Keratinocyte (primary cell): ENCODE measurements around the gene ECSCR.

Experiments used
- EZH2 ChIP-seq: IDR thresholded peaks from one replicate; pipeline ENCODE4 v1.6.1; 2012; ENCODE audit warnings: inconsistent platforms, mild to moderate bottlenecking, low read length, moderate library complexity
- TF ChIP-seq, protein P1 (sequence below), 3 experiments: IDR thresholded peaks in 1 of 3; conservative IDR thresholded peaks in 1 of 3; optimal IDR thresholded peaks in 1 of 3; 2 replicates in 2 of 3; 3 replicates in 1 of 3; pipeline versions ENCODE3 to v1.5.1; 2011; ENCODE audit warnings: low read length in 3 of 3, mild to moderate bottlenecking in 3 of 3, moderate library complexity in 2 of 3, control low read depth in 1 of 3, inconsistent platforms in 1 of 3; ENCODE audit not compliant: insufficient read depth in 2 of 3; ENCODE audit errors: extremely low read depth in 1 of 3

DNA sequence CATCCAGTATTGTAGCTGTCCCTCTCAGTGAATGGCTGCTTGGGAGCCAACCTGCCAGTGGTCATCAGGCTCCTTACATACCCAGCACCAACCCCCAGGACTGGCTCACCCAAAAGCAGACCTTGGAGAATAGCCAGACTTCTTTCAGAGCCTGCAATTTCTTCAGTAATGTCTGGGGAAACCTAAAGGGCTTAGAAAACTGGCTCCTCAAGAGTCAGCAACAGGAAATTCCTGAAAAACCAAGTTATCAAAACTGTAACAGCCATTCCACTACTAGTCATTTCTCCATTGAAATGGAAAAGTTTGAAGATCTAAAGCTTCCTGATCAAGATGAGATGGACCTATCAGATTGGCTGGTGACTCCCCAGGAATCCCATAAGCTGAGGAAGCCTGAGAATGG is 32.3 kb upstream of the ECSCR start:
- TF ChIP-seq, protein P1, sequence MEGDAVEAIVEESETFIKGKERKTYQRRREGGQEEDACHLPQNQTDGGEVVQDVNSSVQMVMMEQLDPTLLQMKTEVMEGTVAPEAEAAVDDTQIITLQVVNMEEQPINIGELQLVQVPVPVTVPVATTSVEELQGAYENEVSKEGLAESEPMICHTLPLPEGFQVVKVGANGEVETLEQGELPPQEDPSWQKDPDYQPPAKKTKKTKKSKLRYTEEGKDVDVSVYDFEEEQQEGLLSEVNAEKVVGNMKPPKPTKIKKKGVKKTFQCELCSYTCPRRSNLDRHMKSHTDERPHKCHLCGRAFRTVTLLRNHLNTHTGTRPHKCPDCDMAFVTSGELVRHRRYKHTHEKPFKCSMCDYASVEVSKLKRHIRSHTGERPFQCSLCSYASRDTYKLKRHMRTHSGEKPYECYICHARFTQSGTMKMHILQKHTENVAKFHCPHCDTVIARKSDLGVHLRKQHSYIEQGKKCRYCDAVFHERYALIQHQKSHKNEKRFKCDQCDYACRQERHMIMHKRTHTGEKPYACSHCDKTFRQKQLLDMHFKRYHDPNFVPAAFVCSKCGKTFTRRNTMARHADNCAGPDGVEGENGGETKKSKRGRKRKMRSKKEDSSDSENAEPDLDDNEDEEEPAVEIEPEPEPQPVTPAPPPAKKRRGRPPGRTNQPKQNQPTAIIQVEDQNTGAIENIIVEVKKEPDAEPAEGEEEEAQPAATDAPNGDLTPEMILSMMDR (optimal IDR thresholded peaks at IDR 0.05 in 1 of 3, IDR thresholded peaks at IDR 0.05 in 1 of 3, conservative IDR thresholded peaks at IDR 0.05 in 1 of 3; ENCODE audit: extremely low read depth in 1 of 3, insufficient read depth in 2 of 3, low read length in 3 of 3) = no peak
- no peak for TF ChIP-seq EZH2
